ELF-1 (cell line): Measurements from ENCODE around the gene TENM3.
A peak's percentile ranks its signal among the peaks of the same experiment; 100 is the strongest.

Source experiments
- DNase-seq: peaks from one replicate; pipeline ENCODE4 v3.0.0-alpha.2; 2016; ENCODE audit warnings: low read depth, low spot score

TENM3 gene

DNA sequence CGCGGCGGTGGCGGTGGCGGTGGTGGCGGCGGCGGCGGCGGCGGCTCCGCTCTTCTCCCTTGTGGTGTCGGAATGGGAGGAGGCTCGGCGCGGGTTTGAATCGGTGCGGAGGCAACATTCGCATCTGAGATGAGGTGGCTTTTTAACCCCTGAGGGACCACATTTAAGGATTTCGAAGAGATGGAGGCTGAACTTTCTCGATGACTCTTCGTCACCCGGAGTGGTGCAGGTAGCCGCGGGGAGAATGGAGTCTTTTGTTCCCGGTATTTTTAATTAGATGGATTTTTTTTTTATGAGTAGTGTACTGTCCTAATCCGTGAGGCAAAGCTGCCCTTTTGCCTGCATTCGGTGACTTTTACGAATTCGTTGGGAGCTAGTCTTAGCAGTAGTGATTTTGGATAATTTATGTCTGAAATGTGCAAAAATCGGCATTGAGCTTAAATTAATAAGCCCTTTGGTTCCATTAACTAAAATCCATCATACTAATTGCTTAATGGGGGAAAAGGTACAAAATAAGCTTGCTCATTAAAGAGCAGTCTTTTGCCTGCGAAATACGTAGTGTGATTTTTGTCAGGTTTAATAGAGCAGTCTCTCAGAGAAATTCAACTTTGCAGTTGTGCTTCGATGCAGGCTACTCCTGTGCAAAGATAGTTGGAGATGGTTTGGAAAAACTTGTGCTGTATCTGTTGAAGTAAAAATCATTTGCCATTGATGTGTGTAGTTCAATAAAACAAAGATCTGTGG lies 206.2 kb downstream of the TENM3 start:
- DNase-seq = peak; percentile 81

GRCh38 chr4:182449930-182450439 lies 206.8 kb downstream of the TENM3 start:
- DNase-seq = no peak

- DNase-seq = no peak
These were observed 208.2 kb downstream of the TENM3 start for GRCh38 chr4:182451441-182451840.

GRCh38 chr4:182453830-182454229 lies 210.6 kb downstream of the TENM3 start:
- no peak for DNase-seq

DNA sequence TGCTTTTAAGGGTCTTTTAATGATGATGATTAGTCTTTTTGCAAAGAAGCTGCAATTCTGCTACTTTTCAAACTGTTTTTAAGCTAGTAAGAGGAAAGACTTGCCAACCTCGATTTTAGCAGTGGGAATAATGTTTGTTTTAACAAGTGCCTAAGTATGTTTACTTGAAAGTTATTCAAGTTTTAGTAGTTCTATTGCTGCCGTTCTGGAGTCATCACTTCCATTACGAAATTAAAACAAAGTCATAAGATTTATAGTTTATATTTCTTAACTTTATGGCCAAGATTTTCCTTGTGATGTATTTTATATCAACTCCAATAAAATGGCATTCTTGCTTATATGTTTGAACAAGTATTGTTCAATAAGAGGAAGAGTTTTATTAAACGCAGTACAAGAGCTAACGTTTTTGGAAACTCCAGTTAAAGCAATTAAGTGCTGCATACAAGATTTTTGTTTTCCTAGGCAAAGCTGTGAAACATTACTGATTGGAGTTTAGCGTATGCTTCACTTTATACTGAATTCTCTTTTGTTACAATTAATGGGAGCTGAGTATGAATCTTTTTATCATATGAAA lies 211.3 kb downstream of the TENM3 start:
- no peak for DNase-seq

- DNase-seq = no peak
These were observed 221.9 kb downstream of the TENM3 start for GRCh38 chr4:182465114-182465513.

DNA sequence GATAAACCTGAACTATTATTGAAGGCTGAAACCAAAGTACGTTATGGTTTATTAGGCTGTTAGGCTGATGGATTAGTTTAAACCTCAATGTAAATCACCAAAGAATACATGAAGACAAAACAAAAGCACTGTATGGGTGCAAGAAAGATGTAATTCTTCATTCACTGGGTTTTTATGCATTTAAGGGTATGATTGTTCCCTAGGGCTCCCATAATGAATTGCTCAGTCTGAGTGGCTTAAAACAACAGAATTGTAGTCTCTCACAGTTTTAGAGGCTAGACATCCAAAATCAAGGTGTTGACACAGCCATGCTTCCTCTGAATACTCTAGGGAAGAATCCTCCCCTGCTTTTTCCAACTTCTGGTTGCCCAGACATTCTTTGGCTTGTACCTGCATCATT lies 222.8 kb downstream of the TENM3 start:
- DNase-seq = no peak

GRCh38 chr4:182470215-182470614 lies 227.0 kb downstream of the TENM3 start:
- DNase-seq = no peak

DNA sequence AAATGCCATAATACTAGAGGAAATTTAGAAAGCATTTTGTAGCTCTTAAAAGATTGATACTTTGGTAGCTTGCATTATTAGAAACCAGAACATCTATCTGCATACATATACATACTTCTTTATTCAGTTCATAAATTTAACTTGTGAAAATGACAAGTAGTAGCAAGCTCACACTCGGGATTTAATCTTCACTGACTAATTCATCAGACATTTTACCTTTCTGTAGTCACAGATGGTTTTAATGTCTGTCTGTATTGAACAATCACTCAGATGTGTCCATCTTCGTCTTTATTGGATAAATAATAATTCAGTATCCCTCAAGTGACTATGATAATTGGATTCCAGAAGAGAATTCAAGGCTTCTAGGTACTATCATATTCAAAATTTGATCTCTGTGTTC lies 232.3 kb downstream of the TENM3 start:
- DNase-seq = no peak

- DNase-seq = no peak
These were observed 235.3 kb downstream of the TENM3 start for GRCh38 chr4:182478475-182478874.

GRCh38 chr4:182483685-182484084 lies 240.5 kb downstream of the TENM3 start:
- no peak for DNase-seq

GRCh38 chr4:182486881-182487280 lies 243.7 kb downstream of the TENM3 start:
- DNase-seq = no peak

GRCh38 chr4:182488896-182489295 lies 245.7 kb downstream of the TENM3 start:
- DNase-seq = no peak

DNA sequence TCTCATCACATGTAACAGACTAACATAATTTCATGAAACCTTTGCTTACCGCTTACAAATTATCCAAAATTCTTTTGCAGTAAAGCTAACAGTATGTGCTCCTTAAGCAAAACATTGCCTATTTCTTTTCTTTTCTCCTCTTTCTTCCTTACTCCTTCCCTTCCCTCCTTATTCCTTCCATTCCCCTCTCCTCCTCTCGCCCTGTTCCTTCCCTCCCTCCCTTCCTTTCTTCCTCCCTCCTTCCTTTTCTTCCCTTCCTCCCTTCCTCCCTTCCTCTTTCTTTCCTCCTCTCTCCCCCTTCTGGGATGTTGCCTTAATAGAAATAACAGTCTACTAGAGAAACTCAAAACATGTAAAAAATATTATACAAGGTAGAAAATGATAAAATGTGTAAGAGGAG lies 246.4 kb downstream of the TENM3 start:
- no peak for DNase-seq

- DNase-seq = no peak
These were observed 248.5 kb downstream of the TENM3 start for GRCh38 chr4:182491719-182492118.

DNA sequence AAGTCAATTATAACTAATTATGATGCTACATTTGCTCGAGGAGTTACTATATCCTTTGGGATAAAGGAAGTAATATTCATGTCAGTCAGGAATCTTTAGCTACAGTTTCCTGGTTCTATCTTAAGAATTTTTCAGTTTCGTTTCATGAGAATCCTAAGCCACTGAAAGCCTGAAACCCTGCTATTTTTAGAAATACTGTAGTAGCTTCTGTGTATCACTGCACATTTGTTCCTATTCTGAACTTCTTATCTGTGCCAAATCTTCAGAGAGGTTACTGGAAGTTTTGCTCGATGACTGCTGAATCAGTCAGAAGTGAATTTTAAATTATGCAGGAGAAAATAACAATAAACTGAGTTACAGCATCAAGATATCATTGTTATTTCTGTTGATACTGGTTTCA lies 249.2 kb downstream of the TENM3 start:
- no peak for DNase-seq

GRCh38 chr4:182493377-182493776 lies 250.2 kb downstream of the TENM3 start:
- DNase-seq = no peak

DNA sequence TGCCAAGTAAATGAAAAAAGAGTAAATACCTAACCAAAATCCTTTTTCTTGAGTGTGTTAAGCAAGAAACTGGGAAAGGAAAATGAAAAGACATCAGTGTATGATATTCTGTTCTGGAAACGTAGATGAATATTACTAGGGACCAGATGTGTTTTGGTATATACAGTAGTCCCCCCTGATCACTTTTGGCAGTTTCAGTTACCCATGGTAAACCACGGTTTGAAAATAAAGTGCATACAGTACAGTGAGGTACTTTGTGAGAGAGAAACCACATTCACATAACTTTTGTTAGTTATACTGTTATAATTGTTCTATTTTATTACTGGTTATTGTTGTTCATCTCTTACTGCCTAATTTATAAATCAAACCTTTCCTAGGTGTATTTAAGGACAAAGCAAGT lies 250.9 kb downstream of the TENM3 start:
- no peak for DNase-seq

DNA sequence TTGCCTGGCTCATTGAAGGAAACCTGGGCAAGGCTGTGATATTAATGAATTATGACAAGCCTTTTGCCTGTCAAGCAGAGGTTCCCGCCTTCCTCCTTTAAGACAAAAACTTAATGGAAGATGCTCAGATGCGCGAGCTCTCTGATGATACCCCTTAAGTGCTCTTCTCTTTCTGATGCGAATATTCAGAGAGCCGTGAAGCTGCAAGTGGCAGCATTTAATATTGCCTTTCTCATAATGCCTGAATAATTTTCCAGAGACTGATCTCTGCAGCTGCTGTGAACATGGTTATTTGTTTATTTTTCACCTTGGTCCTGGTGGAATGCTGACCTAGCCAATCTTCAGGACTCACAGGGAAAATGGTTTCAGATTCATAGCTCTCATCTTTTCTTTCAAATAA lies 251.8 kb downstream of the TENM3 start:
- no peak for DNase-seq

DNA sequence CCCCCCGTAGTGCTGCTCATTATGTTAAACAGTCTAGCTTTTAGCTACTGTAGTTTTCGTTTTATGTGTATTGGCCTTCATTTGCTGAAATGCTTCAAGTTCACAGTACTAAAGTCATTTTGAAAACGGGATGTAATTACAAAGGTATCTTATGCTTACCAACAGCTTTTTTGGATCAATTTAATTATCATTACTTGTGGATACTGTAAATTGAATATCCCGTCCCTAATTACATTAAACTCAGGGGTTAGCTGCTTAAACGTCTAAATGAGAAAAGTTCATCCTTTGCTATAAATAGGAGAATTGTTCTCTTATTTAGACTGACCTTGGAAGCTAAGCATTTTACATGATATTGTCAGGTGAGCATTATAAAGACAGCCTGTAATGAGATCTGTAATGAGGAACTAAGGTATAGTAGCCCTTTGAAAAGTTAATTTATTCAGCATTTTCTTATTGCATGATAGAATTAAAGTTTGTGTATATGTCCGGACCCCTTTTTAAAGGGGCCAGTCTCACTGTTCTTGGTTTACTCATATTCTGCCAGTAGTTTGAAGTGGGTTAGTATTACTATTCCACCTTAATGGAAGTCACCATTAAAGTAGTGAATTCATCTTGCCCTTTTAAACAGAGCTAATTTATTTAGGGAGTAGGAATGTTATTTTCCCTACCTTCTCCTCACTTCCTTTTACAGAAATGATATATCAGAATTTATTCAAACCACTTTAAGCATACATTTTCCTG lies 252.6 kb downstream of the TENM3 start:
- DNase-seq = no peak

- DNase-seq = no peak
These were observed 253.2 kb downstream of the TENM3 start for GRCh38 chr4:182496408-182496807.

DNA sequence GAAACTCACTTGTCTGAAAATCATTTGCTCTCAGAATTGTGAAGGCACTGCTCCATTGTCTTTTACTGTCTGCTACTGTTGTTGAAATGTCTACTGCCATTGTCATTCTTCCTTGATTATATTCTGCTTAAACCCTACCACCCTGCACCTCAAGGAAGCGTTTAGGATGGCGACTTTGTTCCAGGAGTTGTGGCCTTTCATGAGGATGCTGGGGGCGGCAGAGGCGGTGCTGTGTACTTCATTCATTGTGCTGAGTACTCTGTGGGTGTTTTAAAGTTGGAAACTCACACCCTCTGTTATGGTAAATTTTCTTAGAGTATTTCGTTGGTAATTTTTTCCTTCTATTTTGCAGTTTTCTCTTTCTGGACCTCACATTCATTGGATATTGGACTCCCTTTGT lies 258.9 kb downstream of the TENM3 start:
- no peak for DNase-seq

- no peak for DNase-seq
These were observed 261.3 kb downstream of the TENM3 start for GRCh38 chr4:182504463-182504862.
